Activated T-cell treated with anti-CD3 and anti-CD28 coated beads for 1 hour (primary cell): ENCODE data around the gene MEGF11.
"Not testable (repeated sequence)": the region's sequence is repeated elsewhere in the genome, so short reads cannot be mapped to it uniquely, and the experiment has no call there.

ENCODE experiments used
- DNase-seq: peaks from one replicate; pipeline ENCODE4 v3.0.0-alpha.2; 2020; ENCODE audit warnings: low read depth

Gene MEGF11

GRCh38 chr15:65885668-65886218, 367.8 kb downstream of the MEGF11 start:
- no peak for DNase-seq

GRCh38 chr15:65884511-65884910, 369.0 kb downstream of the MEGF11 start:
- DNase-seq: no peak

- no peak for DNase-seq
Measured at GRCh38 chr15:65883571-65883970, 370.0 kb downstream of the MEGF11 start.

GRCh38 chr15:65881766-65882434, 371.6 kb downstream of the MEGF11 start:
- DNase-seq: no peak

- DNase-seq: no peak
Measured at GRCh38 chr15:65877749-65878148, 375.8 kb downstream of the MEGF11 start.

- DNase-seq: no peak
Measured at GRCh38 chr15:65875458-65875857, 378.1 kb downstream of the MEGF11 start.

- no peak for DNase-seq
Measured at GRCh38 chr15:65873256-65873655, 380.3 kb downstream of the MEGF11 start.

GRCh38 chr15:65872596-65872995, 381.0 kb downstream of the MEGF11 start:
- DNase-seq: not testable (repeated sequence)

GRCh38 chr15:65871886-65872285, 381.7 kb downstream of the MEGF11 start:
- not testable (repeated sequence) for DNase-seq

- no peak for DNase-seq
Measured at GRCh38 chr15:65870889-65871533, 382.5 kb downstream of the MEGF11 start.

GRCh38 chr15:65869954-65870871, 383.3 kb downstream of the MEGF11 start:
- no peak for DNase-seq

GRCh38 chr15:65869126-65869953, 384.2 kb downstream of the MEGF11 start, which contains the start of gene RAB11A:
Gene RAB11A, plus strand, starts transcription at chr15:65869491. Its CDS starts 95 bp downstream, at chr15:65869586.
- DNase-seq: peak; percentile 88

- no peak for DNase-seq
Measured at GRCh38 chr15:65868546-65869125, 384.9 kb downstream of the MEGF11 start.

GRCh38 chr15:65867933-65868332, 385.6 kb downstream of the MEGF11 start:
- not testable (repeated sequence) for DNase-seq

GRCh38 chr15:65867244-65867643, 386.3 kb downstream of the MEGF11 start:
- DNase-seq: no peak

- no peak for DNase-seq
Measured at GRCh38 chr15:65863106-65863505, 390.4 kb downstream of the MEGF11 start.

GRCh38 chr15:65862682-65863081, 390.9 kb downstream of the MEGF11 start:
- peak; percentile 27 for DNase-seq

GRCh38 chr15:65857718-65858402, 395.7 kb downstream of the MEGF11 start:
- DNase-seq: no peak

- peak; percentile 81 for DNase-seq
Measured at GRCh38 chr15:65856821-65857455, 396.6 kb downstream of the MEGF11 start.

- DNase-seq: no peak
Measured at GRCh38 chr15:65851981-65852380, 401.6 kb downstream of the MEGF11 start.
